ENCODE data around the gene INAFM2. TPM values are rescaled to one million over a fixed set of nuclear protein-coding genes. Genes with fewer than 3 reads are reported as not detected.

The INAFM2 gene
- total RNA-seq, 1 experiment from 2014 or later: 14.3 TPM

DNA sequence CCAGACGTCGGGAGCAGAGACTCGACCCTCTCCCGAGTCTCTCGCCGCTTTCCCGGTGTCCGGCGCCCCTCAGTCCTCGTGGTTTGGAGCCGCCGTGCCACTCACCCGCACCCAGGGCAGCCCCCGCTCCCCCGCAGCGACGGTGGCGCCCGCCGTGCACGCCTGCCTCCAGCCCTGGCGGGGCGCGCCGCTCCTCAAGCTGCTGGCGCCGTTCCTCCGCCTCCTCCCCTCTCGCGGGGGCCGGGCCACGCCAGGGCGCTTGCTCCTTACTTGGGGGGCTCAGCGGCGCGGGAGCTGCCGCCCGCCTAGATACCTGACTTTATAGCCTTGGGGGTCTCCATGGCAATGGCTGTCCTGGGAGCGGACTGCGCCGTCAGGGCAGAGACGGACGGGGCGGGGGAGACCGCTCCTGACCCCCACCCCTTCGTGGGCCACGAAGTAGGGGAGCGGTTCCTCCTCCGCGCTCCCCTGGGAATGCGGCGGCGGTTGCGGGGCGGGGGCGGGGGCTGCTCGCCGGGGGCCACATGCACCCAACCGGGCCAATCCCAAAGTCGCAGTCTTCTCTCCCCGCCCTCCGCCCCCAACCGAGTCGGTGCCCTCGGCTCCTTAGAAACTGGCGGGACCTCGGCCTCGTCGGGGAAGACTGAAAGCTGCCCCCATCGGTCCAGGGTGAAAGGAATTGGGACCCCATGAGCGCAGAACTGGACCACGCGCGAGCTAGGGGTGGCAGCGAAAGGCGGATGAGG, 40.5 kb upstream of the INAFM2 start, which contains the start of gene ANKRD63:
Gene ANKRD63 (minus strand): TSS at position 196 of the 746 bp plus-strand sequence. CDS start 478 bp downstream, outside the sequence.
- BruUV-seq (replicated peaks): no TSS peak
- no peaks in the 10 kb centered on the region for H3K9me3 Mint-ChIP-seq (ENCODE audit: low read depth, unreplicated experiment)
- no peaks in the 10 kb centered on the region for H3K27me3 Mint-ChIP-seq (ENCODE audit: unreplicated experiment)
- peak within 1 kb of the TSS; percentile 57 for H3K4me3 Mint-ChIP-seq (ENCODE audit: low read depth, unreplicated experiment)
- CTCF ChIA-PET: interaction anchor here (0.8 to 1.0 kb wide), 3 partner anchors 14 to 83 kb away, joined by 3 to 14 read pairs (median 4); no protein-coding TSS in a partner anchor
- DNase-seq: no peak
- intact Hi-C loops (cut with micrococcal nuclease; ENCODE audit: unreplicated experiment): no loop called here
- H3K4me1 Mint-ChIP-seq (ENCODE audit: low read depth, unreplicated experiment): no peaks in the 10 kb centered on the region
- TF ChIP-seq, protein P1, sequence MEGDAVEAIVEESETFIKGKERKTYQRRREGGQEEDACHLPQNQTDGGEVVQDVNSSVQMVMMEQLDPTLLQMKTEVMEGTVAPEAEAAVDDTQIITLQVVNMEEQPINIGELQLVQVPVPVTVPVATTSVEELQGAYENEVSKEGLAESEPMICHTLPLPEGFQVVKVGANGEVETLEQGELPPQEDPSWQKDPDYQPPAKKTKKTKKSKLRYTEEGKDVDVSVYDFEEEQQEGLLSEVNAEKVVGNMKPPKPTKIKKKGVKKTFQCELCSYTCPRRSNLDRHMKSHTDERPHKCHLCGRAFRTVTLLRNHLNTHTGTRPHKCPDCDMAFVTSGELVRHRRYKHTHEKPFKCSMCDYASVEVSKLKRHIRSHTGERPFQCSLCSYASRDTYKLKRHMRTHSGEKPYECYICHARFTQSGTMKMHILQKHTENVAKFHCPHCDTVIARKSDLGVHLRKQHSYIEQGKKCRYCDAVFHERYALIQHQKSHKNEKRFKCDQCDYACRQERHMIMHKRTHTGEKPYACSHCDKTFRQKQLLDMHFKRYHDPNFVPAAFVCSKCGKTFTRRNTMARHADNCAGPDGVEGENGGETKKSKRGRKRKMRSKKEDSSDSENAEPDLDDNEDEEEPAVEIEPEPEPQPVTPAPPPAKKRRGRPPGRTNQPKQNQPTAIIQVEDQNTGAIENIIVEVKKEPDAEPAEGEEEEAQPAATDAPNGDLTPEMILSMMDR (IDR thresholded peaks at IDR 0.05; ENCODE audit: unreplicated experiment): no peak
- H3K36me3 Mint-ChIP-seq (ENCODE audit: insufficient read depth, unreplicated experiment): peaks cover 2% of the 10 kb centered on the region
- no peak within 1 kb of the TSS for H3K27ac Mint-ChIP-seq (ENCODE audit: unreplicated experiment)

DNA sequence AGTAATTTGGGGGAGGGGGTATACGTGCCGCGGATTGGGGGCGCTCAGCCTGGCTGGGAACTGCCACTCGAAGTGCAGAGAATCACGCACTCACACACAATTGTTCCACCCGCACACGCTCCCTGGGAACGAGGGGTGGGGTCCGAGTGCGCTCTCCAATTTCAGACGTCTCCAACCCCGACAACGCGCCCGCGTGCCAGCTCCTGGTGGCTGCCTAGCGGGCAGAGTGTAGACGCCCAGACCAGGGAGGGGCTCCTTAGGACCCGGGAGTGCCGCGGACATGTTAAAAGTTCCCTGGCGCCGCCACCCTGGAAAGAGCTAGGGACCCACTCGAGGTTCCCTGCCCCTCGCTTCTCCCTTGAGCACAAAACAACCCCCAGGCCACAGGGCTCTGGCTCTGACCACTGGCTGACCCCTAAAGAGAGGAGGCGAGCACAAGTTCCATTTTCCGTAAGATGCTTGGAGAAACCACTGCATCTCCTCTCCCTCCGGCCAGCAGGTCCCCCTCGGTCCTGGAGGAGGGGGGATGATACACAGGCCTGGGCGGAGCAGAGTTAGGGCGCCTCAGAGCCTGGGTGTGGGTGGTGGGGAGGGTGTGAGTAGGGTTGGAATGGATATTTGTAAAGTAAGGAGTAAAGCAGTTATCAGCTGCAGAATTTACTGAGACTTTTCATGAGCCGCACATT, 39.7 kb upstream of the INAFM2 start:
- Mint-ChIP-seq H3K4me3 (ENCODE audit: low read depth, unreplicated experiment) (no peak overlapping the region), H3K36me3 (ENCODE audit: insufficient read depth, unreplicated experiment) (peaks cover 5% of the 10 kb centered on the region), H3K4me1 (ENCODE audit: low read depth, unreplicated experiment) (no peaks in the 10 kb centered on the region), H3K27me3 (ENCODE audit: unreplicated experiment) (no peaks in the 10 kb centered on the region), H3K9me3 (ENCODE audit: low read depth, unreplicated experiment) (no peaks in the 10 kb centered on the region), H3K27ac (ENCODE audit: unreplicated experiment) (no peak overlapping the region)
- CTCF ChIA-PET: no interaction called here
- no TSS peak for BruUV-seq (replicated peaks)
- intact Hi-C loops (cut with micrococcal nuclease; ENCODE audit: unreplicated experiment): no loop called here
- DNase-seq: no peak
- TF ChIP-seq, protein P1 (IDR thresholded peaks at IDR 0.05; ENCODE audit: unreplicated experiment): no peak

DNA sequence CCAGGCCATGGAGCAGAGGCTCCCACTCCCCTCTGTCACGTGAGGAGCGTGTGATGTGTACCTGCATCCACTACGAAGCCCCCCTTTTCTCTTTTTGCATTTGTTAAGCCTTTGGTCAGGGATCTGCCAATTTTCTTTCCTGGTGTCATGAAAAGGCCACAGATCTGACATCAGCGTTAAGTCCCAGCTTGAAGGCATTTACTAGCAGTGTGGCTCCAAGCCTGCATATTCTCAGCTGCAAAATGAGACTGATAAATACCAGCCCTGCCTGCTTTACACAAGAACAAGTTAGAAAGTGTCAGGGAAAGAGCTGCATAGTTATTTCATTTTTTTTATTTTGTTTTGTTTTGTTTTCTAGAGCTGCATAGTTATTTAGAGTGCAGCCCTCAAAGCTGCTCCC, 38.3 kb upstream of the INAFM2 start:
- Mint-ChIP-seq H3K9me3 (ENCODE audit: low read depth, unreplicated experiment) (no peaks in the 10 kb centered on the region), H3K36me3 (ENCODE audit: insufficient read depth, unreplicated experiment) (peaks cover 5% of the 10 kb centered on the region), H3K4me3 (ENCODE audit: low read depth, unreplicated experiment) (no peak overlapping the region), H3K27me3 (ENCODE audit: unreplicated experiment) (no peaks in the 10 kb centered on the region), H3K4me1 (ENCODE audit: low read depth, unreplicated experiment) (peaks cover 12% of the 10 kb centered on the region), H3K27ac (ENCODE audit: unreplicated experiment) (no peak overlapping the region)
- no peak for DNase-seq
- intact Hi-C loops (cut with micrococcal nuclease; ENCODE audit: unreplicated experiment): no loop called here
- CTCF ChIA-PET: interaction anchor here (0.7 to 1.1 kb wide), 2 partner anchors 22 to 54 kb away, joined by 3 read pairs; partner anchors contain the start of gene PLCB2
- TF ChIP-seq, protein P1 (IDR thresholded peaks at IDR 0.05; ENCODE audit: unreplicated experiment): no peak
- no TSS peak for BruUV-seq (replicated peaks)

DNA sequence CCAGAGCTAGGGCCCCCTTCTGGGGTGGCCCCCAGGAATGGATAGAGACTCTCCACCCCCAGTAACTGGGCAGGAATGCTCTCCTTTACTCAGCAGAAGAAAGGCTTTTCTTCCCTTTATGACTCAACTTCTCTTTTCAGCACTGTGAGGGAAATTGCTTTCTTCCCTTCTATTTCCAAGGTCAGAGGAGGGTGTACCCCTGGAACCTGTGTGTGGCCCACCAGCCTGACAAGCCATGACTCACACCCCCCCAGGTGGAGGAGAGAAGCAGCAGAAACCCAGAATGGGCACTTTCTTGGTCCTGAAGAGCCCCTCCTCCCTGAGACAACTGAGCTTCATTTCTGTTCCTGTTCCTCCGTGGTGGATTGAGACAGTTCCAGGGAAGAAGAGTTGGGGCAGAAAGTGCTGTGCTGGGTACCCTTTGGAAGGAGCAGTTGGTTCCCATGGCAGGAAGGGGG, 37.9 kb upstream of the INAFM2 start:
- TF ChIP-seq, protein P1 (IDR thresholded peaks at IDR 0.05; ENCODE audit: unreplicated experiment): no peak
- BruUV-seq (replicated peaks): no TSS peak
- no peak overlapping the region for H3K27ac Mint-ChIP-seq (ENCODE audit: unreplicated experiment)
- H3K36me3 Mint-ChIP-seq (ENCODE audit: insufficient read depth, unreplicated experiment): peaks cover 5% of the 10 kb centered on the region
- no peaks in the 10 kb centered on the region for H3K27me3 Mint-ChIP-seq (ENCODE audit: unreplicated experiment)
- intact Hi-C loops (cut with micrococcal nuclease; ENCODE audit: unreplicated experiment): no loop called here
- peaks cover 12% of the 10 kb centered on the region for H3K4me1 Mint-ChIP-seq (ENCODE audit: low read depth, unreplicated experiment)
- CTCF ChIA-PET: interaction anchor here (0.7 to 1.1 kb wide), 3 partner anchors 22 to 314 kb away, joined by 3 read pairs; partner anchors contain the start of gene PLCB2
- H3K9me3 Mint-ChIP-seq (ENCODE audit: low read depth, unreplicated experiment): no peaks in the 10 kb centered on the region
- DNase-seq: no peak
- no peak overlapping the region for H3K4me3 Mint-ChIP-seq (ENCODE audit: low read depth, unreplicated experiment)

Measured in Calu3 (cell line).